ENCODE data around the gene MYO1F.

MYO1F gene

DNA sequence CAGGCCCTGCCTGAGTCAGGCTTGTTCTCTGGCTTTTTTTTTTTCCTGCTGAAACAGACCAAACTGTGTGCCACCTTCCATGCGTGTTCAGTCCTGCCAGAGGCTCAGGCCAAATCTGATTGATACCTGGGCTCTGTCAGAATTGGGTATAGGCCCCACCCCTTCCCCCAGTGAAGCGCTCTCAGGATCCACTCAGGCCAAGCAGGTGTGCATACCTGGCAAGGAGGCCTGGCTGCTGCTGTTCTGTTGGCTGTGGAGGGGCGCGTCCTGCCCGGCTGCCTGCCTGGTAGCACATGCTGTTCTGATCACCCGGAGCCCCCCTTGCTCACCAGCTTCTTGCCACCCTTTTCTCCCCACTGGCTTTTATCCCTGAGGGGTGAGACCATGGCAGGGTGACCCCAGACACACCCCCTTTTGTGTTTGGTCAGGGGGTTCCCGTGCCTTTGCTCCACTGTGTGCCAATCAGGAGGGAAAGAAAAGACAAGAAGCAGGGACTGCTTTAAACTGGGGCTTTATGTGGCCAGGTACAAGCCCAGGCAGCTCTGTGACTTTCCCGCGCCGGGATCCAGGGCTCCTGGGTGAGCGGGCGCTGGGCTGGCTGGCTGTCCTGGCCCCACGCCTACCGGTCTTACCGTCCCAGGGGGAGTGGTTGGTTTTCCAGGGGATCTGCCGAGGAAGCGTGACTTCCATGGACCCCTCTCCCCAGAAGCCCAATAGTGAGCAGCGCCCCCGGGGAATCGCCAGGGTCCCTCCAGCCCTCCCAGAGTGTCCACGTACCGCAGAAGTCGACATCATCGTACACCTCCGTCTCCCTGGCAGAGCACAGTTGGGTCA is 87.5 kb downstream of the MYO1F start:
- no peak for DNase-seq

DNA sequence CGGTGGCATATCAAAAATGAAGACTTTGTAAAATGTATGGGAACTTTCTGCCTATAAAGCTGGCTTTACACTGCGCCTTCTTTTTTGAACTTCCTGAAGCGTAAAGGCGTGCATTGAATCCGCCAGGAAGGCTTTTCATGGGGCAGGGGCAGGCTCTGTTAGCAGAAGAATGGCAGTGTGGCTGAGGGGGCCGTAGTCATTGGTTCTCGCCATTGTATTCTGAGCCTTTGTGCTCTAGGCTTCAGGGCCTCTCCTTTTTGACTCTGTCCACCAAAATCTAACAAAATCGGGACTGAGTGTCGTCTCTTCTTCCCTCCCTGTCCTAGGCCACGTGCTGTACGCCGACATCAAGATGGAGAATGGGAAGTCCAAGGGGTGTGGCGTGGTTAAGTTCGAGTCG is 88.9 kb downstream of the MYO1F start:
- DNase-seq = no peak

DNA sequence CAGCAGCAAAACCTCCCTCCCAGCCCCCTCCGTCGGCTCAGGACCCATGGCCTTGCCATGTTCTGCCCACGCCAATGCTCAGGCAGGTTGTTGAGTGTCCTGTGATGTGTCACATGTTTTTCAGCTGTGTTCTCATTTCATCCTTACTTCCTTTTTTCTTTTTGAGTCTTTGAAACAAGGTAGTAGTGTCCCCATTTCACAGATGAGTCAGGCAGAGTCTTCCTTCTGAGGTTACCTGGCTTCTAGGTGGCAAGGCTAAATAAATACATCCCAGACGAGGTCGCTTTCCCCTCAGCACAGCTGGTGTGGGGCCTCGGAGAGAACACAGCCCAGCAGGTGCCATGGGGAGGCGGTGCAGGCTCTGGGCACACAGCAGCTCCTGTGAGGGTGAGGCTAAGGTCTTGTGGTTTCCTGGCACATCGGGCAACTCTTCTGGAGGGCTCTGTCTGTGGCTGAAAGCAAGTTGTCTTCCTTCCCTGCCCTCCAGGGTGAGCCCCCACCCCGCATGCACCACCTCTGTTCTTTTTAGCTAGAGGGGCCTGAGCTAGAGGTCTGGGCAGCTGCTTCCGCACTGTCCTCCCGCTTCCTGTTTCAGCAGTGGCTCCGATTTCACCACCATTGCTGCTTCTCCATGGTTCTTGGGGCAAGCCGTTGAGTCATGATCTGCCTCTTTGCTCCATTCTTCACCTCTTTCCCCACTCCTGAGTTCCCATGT is 89.9 kb downstream of the MYO1F start:
- DNase-seq = no peak

DNA sequence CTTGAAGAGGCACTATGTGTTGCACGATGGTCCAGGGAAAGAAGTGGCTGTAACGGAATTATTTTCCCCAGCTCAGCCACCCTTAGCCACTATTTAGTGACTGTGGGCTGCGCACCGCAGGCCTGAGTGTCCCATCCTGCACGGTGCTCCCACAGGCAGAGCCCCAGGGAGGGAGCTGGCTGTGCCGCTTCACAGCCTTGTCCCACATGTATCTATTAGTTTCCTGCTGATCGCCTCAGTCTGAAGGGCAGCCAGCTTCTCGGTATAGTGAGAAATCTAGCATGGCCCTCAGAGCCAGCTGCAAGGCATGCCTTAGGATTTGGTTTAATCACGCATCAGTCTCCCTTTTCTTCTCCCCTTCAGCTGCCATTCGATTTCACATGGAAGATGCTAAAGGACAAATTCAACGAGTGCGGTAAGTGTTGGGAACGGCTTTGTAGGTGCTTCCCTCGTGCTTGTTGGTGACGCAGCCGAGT is 90.5 kb downstream of the MYO1F start:
- DNase-seq = no peak

DNA sequence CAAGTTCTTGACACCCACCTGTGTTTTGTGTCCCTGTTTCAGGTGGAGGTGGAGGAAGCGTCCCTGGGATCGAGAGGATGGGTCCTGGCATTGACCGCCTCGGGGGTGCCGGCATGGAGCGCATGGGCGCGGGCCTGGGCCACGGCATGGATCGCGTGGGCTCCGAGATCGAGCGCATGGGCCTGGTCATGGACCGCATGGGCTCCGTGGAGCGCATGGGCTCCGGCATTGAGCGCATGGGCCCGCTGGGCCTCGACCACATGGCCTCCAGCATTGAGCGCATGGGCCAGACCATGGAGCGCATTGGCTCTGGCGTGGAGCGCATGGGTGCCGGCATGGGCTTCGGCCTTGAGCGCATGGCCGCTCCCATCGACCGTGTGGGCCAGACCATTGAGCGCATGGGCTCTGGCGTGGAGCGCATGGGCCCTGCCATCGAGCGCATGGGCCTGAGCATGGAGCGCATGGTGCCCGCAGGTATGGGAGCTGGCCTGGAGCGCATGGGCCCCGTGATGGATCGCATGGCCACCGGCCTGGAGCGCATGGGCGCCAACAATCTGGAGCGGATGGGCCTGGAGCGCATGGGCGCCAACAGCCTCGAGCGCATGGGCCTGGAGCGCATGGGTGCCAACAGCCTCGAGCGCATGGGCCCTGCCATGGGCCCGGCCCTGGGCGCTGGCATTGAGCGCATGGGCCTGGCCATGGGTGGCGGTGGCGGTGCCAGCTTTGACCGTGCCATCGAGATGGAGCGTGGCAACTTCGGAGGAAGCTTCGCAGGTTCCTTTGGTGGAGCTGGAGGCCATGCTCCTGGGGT is 91.5 kb downstream of the MYO1F start:
- DNase-seq = no peak

DNA sequence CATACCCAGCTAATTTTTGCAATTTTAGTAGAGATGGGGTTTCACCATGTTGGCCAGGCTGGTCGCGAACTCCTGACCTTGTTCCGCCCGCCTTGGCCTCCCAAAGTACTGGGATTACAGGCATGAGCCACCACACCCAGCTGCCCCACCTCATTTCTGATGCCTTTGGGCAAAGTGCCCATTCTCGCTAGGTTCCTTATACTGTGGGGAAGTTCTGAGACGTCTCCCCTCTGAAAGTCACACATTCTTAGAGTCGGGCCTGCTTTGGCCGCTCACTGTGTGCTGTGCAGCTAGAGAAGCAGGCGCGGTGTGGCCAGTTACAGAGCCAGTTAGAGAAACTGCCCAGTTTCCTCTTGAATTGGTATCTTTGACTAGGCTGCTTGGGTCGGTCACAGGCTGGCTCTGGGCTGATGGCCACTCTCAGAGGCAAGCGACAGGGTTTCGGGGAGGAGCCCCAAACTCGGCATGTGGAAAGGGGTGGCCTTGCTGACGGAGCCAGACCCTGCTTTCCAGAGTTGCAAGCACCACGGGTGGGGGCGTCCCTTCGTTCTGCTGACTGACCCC is 92.8 kb downstream of the MYO1F start:
- DNase-seq = no peak

DNA sequence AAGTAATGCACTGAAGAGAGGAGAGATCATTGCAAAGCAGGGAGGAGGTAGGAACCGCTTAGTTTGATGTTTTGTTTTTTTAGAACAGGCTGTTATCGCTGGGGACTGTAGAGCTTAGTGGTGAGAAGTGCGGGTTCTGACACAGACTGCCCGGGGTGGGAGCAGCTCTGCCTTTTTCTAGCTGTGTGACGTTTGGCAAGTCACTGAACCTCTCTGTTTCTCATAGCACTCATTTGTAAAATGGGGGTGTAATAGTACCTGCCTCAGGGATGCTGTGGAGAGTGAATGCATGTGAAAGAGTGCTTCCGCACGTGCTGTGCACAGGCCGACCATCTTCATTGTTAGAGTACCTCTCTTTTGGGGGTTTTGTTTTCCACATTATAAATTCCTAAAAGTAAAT is 94.1 kb downstream of the MYO1F start:
- DNase-seq = no peak

DNA sequence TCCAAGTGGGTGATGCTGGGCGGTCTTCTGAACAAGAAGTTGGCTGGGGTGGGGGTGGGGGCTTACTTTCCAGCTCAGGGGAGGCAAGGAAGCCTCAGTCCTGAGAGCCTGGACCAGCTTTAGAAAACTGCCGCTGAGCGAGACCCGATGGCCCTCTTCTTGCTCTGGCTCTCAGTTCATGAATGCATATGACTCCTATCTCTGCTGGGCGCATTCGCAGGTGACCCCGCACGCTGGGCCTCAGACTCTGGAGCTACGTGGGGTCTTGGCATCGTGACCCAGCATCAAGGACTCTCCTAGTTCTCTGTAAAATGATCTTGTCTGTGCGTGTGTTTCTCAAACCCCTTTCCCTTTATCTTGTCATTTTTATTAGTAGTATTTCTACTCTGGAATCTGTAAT is 94.5 kb downstream of the MYO1F start:
- DNase-seq = no peak

DNA sequence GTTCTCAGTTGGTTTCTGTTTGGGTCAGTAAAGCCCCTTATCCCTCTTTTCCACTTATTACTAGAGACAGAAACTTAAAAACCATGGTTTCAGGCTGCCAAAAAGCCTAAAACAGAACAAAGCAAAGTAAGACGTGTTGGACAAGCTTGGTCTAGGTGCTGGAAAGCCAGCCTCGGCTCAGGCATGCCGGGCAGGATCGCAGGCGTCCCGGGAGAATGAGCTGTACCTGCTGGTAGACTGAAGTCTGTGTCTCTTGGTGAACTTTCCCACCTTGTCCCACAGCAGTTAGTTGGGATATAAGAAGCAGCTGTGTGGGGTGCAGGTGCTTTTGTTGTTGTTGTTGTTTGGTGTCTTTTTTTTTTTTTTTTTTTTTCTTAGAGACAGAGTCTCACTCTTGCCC is 95.6 kb downstream of the MYO1F start:
- no peak for DNase-seq

DNA sequence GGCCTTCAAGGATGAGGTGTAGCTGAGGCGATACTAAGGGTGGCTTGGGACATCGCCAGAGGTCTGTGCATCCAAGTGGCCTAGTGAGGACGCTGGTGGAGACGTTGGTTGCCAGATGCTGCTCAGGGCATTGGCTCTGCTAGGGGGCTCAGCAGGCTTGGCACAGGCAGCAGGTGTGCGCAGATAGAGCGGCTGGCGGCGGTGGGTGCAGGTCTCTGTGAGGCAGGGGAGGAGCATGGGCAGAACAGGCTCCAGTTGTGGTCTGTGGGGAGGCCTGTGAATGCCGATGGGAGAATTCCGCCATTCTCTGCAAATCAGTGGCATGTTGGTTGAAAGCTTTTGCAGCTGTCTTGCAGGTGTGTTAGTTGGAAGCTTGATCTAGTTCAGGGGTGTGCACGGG is 96.0 kb downstream of the MYO1F start:
- DNase-seq = no peak

DNA sequence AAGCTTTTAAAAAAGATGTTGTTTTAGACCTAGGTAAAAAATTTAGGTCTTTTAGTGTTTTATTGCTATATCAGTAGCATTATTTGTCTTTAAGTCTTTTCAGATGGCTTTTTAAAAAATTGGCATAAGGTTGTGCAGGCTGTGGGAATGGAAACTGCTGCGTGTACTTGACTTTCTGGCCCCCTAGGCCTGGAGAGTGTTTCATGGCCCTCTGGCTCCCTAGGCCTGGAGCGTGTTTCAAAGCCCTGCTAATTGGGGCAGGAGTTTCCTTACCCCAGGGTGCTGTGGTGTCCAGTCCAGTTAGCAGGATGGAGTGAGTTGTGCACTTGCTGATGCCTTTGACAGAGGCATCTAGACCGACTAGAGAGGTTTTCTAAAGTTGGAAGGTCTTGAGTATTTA is 98.6 kb downstream of the MYO1F start:
- no peak for DNase-seq

DNA sequence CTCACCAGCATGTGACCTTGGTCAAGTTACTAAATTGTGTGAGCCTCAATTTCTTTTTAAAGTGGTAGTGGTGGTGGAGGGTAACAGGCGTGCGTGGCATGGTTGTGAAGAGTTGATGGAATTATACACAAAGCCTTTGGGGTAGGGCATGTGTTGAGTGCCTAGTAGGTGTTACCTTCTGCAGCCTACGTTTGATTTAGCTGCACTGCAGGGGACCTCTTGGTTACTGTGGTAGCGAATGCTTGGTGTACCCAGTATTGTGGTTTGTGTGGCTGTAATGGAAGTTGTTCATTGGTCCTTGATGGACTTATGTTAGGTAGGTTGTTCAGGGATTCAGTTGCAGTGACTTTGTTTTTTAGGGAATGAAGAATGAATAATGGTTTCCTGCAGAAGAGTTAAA is 99.4 kb downstream of the MYO1F start:
- DNase-seq = no peak

DNA sequence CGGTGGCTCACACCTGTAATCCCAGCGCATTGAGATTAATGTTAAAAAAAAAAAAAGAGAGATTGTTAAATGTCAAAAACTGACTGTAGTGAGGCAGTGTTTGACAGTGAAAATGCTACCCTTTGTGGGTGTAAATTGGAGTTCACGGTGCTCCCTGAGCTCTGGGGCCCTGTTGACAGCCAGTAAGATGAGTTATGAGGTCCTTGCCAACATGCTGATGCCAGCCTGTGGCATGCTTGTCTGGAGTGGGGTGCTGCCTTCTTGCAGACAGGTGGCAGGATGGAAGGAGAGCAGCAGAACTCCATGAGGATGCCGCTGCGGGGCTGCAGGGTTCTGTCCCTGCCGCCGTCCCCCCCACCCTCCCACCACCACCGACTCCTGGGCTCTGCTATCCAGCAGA is 100.7 kb downstream of the MYO1F start:
- no peak for DNase-seq

DNA sequence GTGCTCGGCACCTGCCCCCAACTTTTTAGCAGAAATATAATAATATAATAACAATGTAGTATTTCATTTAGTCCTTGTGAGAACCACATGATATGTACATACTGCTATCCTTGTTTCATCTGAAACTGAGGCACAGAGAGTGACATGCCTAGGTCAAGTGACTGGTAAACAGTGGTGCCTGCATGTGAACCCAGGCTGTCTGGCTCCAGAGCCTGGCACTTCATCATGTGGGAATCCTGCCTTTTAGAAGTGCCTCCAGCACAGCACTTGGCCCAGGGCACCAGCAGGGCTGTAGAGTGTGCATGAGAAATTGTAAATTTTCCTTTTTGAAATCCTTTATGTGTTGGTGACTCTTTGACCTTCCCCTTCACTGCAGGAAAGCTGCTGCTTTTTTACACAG is 102.2 kb downstream of the MYO1F start:
- DNase-seq = no peak

DNA sequence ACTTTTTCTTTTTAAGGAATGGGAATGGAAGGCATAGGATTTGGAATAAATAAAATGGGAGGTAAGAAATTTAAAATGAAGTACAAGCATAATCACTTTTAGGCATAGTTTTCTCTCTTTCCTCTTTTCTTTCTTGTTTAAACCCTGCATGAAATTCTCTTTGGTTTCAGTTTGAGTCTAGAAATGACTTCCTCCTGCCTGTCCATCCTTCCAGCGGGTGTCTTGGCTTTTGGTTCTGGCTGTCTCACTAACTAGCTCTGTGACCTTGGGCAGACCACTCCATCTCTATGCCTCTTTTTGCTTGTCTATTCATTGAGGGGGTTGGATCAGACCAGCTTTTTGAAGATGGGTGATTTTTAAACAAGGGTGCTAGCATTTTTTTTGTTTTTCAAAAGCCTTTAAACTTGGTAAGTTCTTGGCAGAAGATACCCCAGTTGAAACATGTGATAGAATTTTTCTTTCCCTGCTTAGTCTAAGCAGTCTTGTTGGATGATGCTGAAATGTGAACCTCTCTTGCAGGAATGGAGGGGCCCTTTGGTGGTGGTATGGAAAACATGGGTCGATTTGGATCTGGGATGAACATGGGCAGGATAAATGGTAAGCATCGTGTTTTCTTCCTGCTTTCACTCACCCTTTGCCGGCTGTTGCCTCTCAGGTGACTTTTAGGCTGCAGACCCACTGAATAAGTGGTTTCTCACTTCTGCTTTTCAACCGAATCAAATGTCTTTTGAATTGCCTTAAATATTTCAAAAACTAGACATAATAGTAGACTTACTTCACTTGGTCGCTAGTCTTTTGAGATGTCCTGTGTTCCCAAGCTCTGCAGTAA is 103.4 kb downstream of the MYO1F start:
- no peak for DNase-seq

Data from NCI-H774 (cell line).